Testis (tissue), 2 donors: ENCODE measurements around the gene ATP6V1E1.

Experiments
- POLR2A ChIP-seq: fragments of 450-650 bp; IDR thresholded peaks from one replicate; pipeline ENCODE4 v1.6.1; 2017; ENCODE audit warnings: antibody characterized with exemption, mild to moderate bottlenecking, moderate library complexity
- TF ChIP-seq, protein P1 (sequence below), 3 experiments: fragments of 450-650 bp in 2 of 3; fragments of 200-600 bp in 1 of 3; sonication (generic) in 1 of 3; IDR thresholded peaks; one replicate each; pipeline ENCODE4 v1.5.1; 2016 to 2019; ENCODE audit warnings: antibody characterized with exemption in 3 of 3, mild to moderate bottlenecking in 2 of 3, moderate library complexity in 1 of 3

DNA sequence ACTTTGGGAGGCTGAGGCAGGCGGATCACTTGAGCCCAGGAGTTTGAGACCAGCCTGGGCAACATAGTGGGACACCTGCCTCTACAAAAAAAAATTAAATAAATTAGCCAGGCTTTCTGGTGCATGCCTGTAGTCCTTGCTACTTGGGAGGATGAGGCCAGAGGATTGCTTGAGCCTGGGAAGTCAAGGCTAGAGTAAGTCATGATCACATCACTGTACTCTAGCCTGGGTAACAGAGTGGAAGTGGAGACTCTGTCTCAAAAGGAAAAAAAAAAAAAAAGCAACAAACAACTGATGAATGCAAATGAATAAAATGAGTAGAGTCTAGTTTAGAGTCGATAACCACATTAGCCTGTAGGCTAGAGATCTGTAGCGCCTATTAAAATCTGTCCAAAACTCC lies 6.1 kb upstream of the ATP6V1E1 start:
- TF ChIP-seq, protein P1, sequence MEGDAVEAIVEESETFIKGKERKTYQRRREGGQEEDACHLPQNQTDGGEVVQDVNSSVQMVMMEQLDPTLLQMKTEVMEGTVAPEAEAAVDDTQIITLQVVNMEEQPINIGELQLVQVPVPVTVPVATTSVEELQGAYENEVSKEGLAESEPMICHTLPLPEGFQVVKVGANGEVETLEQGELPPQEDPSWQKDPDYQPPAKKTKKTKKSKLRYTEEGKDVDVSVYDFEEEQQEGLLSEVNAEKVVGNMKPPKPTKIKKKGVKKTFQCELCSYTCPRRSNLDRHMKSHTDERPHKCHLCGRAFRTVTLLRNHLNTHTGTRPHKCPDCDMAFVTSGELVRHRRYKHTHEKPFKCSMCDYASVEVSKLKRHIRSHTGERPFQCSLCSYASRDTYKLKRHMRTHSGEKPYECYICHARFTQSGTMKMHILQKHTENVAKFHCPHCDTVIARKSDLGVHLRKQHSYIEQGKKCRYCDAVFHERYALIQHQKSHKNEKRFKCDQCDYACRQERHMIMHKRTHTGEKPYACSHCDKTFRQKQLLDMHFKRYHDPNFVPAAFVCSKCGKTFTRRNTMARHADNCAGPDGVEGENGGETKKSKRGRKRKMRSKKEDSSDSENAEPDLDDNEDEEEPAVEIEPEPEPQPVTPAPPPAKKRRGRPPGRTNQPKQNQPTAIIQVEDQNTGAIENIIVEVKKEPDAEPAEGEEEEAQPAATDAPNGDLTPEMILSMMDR (IDR thresholded peaks at IDR 0.05) = no peak
- TF ChIP-seq POLR2A = no peak
